MCF 10A (cell line): ENCODE data around the gene CFAP210. TPM values are rescaled to one million over a fixed set of nuclear protein-coding genes. Genes with fewer than 3 reads are reported as not detected.

Experiments used
- BruUV-seq: library from RNA; stranded (reverse); fragments of 400-500 nt; replicated peaks from 2 replicates; lab custom pipeline; 2021; lab: Mats Ljungman, UMichigan
- CTCF ChIA-PET: fragments of 300-600 bp; sonication (Branson Sonifier 250); formaldehyde crosslinking; extraction: SDS; loops from one replicate; lab custom pipeline; 2021; ENCODE audit warnings: antibody characterized with exemption, inconsistent platforms; lab: Yijun Ruan, JAX
- POLR2A ChIA-PET: fragments of 300-600, 350-650 bp; sonication (Branson Sonifier 250); formaldehyde crosslinking; extraction: SDS; loops from one replicate; lab custom pipeline; 2020; ENCODE audit warnings: antibody characterized with exemption, inconsistent platforms; lab: Yijun Ruan, JAX
- DNase-seq: peaks from one replicate; pipeline ENCODE4 v3.0.0-alpha.2; 2018; ENCODE audit not compliant: unreplicated experiment
- H3K27ac Mint-ChIP-seq: one replicate; pipeline ENCODE4 v1.8.0; 2022; ENCODE audit warnings: mild to moderate bottlenecking, low read depth, mixed read lengths; ENCODE audit not compliant: unreplicated experiment
- H3K27me3 Mint-ChIP-seq: one replicate; pipeline ENCODE4 v1.8.0; 2022; ENCODE audit warnings: mixed read lengths; ENCODE audit not compliant: insufficient read depth, unreplicated experiment
- H3K36me3 Mint-ChIP-seq: one replicate; pipeline ENCODE4 v1.8.0; 2022; ENCODE audit warnings: mild to moderate bottlenecking, moderate library complexity, mixed read lengths; ENCODE audit not compliant: insufficient read depth, unreplicated experiment
- H3K4me1 Mint-ChIP-seq: one replicate; pipeline ENCODE4 v1.8.0; 2022; ENCODE audit warnings: mixed read lengths; ENCODE audit not compliant: insufficient read depth, unreplicated experiment
- H3K4me3 Mint-ChIP-seq: one replicate; pipeline ENCODE4 v1.8.0; 2022; ENCODE audit warnings: mild to moderate bottlenecking, moderate library complexity, mixed read lengths; ENCODE audit not compliant: unreplicated experiment
- H3K9me3 Mint-ChIP-seq: one replicate; pipeline ENCODE4 v1.8.0; 2022; ENCODE audit warnings: mixed read lengths; ENCODE audit not compliant: unreplicated experiment
- CTCF ChIP-seq: fragments of 200-600 bp; IDR thresholded peaks from one replicate; pipeline ENCODE4 v1.8.0; 2022; ENCODE audit warnings: antibody characterized with exemption, mild to moderate bottlenecking; ENCODE audit not compliant: unreplicated experiment
- intact Hi-C: fragments of 100-400 bp; cut with micrococcal nuclease; formaldehyde crosslinking; loops from 2 replicates; pipeline ENCODE4 v1.14.1; 2022
- total RNA-seq: library from RNA; stranded (reverse); gene quantifications from 2 replicates; pipeline ENCODE4 v1.2.3, GENCODE V29; 2022

Gene CFAP210
- total RNA-seq, 1 experiment from 2014 or later: not detected

- BruUV-seq: no TSS peak
- Mint-ChIP-seq H3K27me3 (no peaks in the 10 kb centered on the region), H3K9me3 (no peaks in the 10 kb centered on the region), H3K4me3 (no peak overlapping the region), H3K27ac (no peak overlapping the region), H3K36me3 (no peaks in the 10 kb centered on the region), H3K4me1 (no peaks in the 10 kb centered on the region)
- ChIA-PET POLR2A (interaction anchor here (0.9 kb wide), 1 partner anchor 154 kb away, joined by 3 read pairs; the partner anchor contains the start of gene METTL5), CTCF (interaction anchor here (0.6 kb wide), 3 partner anchors 13 to 231 kb away, joined by 3 to 5 read pairs (median 3); no protein-coding TSS in a partner anchor)
- intact Hi-C loops: no loop called here
- no peak for DNase-seq
- no peak for TF ChIP-seq CTCF
Observed at GRCh38 chr2:169670215-169670651, 24.0 kb downstream of the CFAP210 start.

GRCh38 chr2:169667583-169667982 lies 26.6 kb downstream of the CFAP210 start:
- Mint-ChIP-seq H3K4me3 (no peak overlapping the region), H3K36me3 (no peaks in the 10 kb centered on the region), H3K9me3 (no peaks in the 10 kb centered on the region), H3K27me3 (no peaks in the 10 kb centered on the region), H3K27ac (no peak overlapping the region), H3K4me1 (no peaks in the 10 kb centered on the region)
- ChIA-PET CTCF (interaction anchor here (0.7 kb wide), 1 partner anchor 51 kb away, joined by 4 read pairs; no protein-coding TSS in a partner anchor), POLR2A (interaction anchor here (0.6 to 1.3 kb wide), 3 partner anchors 10 to 129 kb away, joined by 3 to 4 read pairs (median 3); no protein-coding TSS in a partner anchor)
- no peak for TF ChIP-seq CTCF
- intact Hi-C loops: no loop called here
- no TSS peak for BruUV-seq
- DNase-seq: no peak

GRCh38 chr2:169664978-169665930 lies 29.0 kb downstream of the CFAP210 start:
- ChIA-PET POLR2A (no interaction called here), CTCF (interaction anchor here (0.7 kb wide), 2 partner anchors 21 to 523 kb away, joined by 4 to 5 read pairs; no protein-coding TSS in a partner anchor)
- no peak for TF ChIP-seq CTCF
- intact Hi-C loops: no loop called here
- Mint-ChIP-seq H3K27me3 (peaks cover 13% of the 10 kb centered on the region), H3K4me1 (no peaks in the 10 kb centered on the region), H3K4me3 (no peak overlapping the region), H3K27ac (no peak overlapping the region), H3K9me3 (no peaks in the 10 kb centered on the region), H3K36me3 (no peaks in the 10 kb centered on the region)
- DNase-seq: no peak
- no TSS peak for BruUV-seq

GRCh38 chr2:169664600-169664977 lies 29.6 kb downstream of the CFAP210 start:
- Mint-ChIP-seq H3K4me3 (no peak overlapping the region), H3K27me3 (peaks cover 13% of the 10 kb centered on the region), H3K36me3 (no peaks in the 10 kb centered on the region), H3K4me1 (no peaks in the 10 kb centered on the region), H3K27ac (no peak overlapping the region), H3K9me3 (no peaks in the 10 kb centered on the region)
- DNase-seq: no peak
- no peak for TF ChIP-seq CTCF
- CTCF ChIA-PET: interaction anchor here (0.7 kb wide), 1 partner anchor 22 kb away, joined by 5 read pairs; no protein-coding TSS in a partner anchor
- intact Hi-C loops: no loop called here
- POLR2A ChIA-PET: no interaction called here
- BruUV-seq: no TSS peak
